Measurements from ENCODE around the gene GPR161. TPM values are rescaled to one million over a fixed set of nuclear protein-coding genes. Genes with fewer than 3 reads are reported as not detected.

The GPR161 gene
- total RNA-seq, 8 experiments from 2014 or later, result 2.3 to 36.7 (median 16.3) TPM

DNA sequence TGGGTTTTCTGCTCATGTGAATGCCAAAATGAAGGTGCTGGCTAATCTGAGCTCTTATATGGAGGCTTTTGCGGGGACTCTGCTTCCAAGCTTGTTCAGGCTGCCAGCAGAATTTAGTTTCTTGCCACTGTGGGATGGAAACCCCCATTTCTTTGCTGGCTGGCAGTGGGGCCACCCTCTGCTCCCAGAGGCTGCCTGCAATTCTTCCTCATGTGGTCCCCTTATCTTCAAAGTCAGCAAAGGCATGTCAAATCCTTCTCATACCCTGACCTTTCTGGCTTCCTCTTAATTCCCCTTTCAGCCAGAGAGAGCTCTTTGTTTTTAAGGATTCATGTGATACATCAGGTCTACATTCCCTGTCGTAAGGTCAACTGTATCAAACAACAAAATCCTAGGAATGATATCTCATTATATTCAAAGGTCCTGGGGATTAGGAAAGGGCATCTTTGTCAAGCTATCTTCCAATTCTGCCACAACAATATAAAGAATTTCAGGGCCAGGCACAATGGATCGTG is 5.2 kb upstream of the GPR161 start:
- WGBS, 10 experiments, result 33 to 100% (median 91%) methylated on average over 1 to 3 of the region's 3 CpGs; no CpG with 5 or more reads in 1 of the 10 experiments
- ATAC-seq (replicated peaks in 6 of 8), result no peak
- peaks cover 0 to 7% of the 10 kb centered on the region in 2 donors for H3K4me1 ChIP-seq (replicated peaks in 1 of 2)
- H3K4me3 ChIP-seq, result no peak overlapping the region
- in situ Hi-C loops (cut with MboI; ENCODE audit: low pct_unique_long_range_greater_than_20kb in 2 of 9, low sequenced_read_pairs in 9 of 9, unreplicated experiment in 9 of 9), result no loop called here
- no peak overlapping the region for H3K27ac ChIP-seq

DNA sequence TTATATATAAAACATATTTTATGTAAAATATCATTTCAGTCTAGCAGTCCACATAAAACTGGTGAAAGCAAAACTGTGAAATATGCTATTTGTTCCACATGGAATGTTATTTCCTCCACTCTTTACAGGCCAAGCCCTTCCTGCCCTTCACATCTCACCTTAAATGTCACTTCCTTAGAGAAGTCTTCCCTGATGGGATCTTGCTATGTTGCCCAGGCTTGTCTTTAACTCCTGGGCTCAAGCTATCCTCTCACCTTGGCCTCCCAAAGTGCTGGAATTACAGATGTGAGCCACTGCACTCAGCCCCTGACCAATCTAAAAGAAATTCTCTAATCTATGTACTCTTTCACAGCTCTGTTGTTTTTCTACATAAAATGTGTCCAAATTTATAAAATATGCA is 2.3 kb upstream of the GPR161 start:
- H3K4me1 ChIP-seq (replicated peaks in 1 of 2), result peaks cover 17 to 19% of the 10 kb centered on the region in 2 donors
- in situ Hi-C loops (cut with MboI; ENCODE audit: low pct_unique_long_range_greater_than_20kb in 2 of 9, low sequenced_read_pairs in 9 of 9, unreplicated experiment in 9 of 9), result no loop called here

DNA sequence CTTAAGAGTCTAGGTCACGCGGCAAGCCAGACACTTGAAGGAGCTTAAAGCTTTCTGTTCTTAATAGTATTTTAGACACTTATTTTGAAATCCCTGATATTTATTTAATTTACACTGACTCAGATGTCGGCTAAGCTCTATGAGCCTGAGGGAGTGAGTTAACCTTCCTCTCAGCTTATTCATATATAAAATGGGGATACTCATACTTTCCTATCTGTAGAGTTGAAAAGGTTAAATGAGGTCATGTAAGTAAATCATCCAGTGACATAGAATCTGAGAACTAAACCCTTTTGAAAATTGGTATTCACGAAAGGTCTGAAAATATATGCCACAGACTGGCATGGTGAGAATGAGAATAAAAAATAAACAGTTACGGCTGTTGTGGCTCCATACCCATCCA is 1.4 kb upstream of the GPR161 start:
- Histone ChIP-seq H3K27ac (no peak overlapping the region), H3K4me3 (peak overlapping the region in 1 of 5 donors; percentile 89)
- 65 to 100% (median 90%) methylated on average over 1 to 5 of the region's 5 CpGs for WGBS, 10 experiments

More for the DNA sequence above, 2.3 kb upstream of the GPR161 start:
- H3K27ac ChIP-seq, result no peak overlapping the region
- ATAC-seq (replicated peaks in 6 of 8), result no peak
- H3K4me3 ChIP-seq, result no peak overlapping the region

DNA sequence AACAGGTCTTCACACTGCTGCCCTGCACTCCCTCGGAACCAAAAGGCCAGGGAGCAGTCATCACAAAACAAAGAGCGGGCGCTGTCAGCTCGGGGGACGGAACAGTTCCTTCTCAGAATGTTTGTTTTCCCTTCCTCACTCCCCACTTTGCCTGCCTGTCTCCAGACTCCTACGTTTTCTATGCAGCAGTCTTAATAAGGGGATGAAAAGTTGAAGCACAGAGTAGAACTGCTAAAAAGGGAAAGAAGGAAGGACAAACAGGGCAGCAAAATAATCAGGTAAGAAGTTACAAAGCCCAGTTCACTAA is 738 bp upstream of the GPR161 start:
- in situ Hi-C loops (cut with MboI; ENCODE audit: low pct_unique_long_range_greater_than_20kb in 2 of 9, low sequenced_read_pairs in 9 of 9, unreplicated experiment in 9 of 9), result no loop called here
- ATAC-seq (replicated peaks in 6 of 8), result peak in 2 of 8 experiments; percentile 25 to 27
- H3K27ac ChIP-seq, result peak overlapping the region; percentile 43 to 56

More for the DNA sequence above, 1.4 kb upstream of the GPR161 start:
- in situ Hi-C loops (cut with MboI; ENCODE audit: low pct_unique_long_range_greater_than_20kb in 2 of 9, low sequenced_read_pairs in 9 of 9, unreplicated experiment in 9 of 9), result no loop called here
- peaks cover 18 to 20% of the 10 kb centered on the region in 2 donors for H3K4me1 ChIP-seq (replicated peaks in 1 of 2)
- no peak for ATAC-seq (replicated peaks in 6 of 8)

DNA sequence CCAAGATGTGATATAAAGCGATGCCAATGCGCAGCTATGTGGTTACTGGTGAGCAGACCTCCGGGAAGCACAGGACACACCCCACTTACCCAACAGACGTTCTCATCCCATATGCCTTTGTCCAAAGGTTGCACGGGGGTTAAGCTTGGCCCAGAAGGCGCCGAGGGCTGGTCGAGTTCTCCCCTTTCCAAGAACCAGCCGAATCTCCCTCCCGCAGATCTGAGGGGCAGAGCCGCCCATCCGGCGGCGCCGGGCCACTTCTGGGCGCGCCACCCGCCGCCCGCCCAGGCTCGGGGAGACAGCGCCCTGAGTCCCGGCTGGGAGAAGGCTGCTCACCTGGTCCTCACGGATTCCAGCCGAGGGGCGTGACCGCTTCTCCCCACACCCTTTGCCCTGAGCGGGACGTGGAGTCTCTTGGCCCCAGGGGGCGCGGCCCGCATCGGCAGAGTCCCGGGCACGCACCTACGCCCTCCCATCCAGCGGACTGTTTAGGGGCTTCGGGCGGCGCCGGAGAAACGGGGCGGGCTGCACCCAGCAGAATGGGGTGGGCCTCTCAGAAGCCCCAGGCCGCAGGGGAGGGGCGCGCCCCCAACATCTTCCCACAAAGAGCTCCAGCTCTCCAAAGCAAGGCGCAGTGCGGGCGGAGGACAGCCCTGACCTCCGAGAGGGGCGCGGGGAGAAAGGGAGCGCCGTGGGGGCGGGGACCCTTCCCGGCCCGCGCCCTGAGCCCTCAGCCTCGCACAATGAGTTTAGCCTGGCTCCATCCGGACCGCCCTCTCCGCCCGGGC is 615 bp downstream of the GPR161 start:
- H3K4me3 ChIP-seq, result peak overlapping the region; percentile 55 to 98 (median 89)
- H3K4me1 ChIP-seq (replicated peaks in 1 of 2), result peaks cover 18 to 20% of the 10 kb centered on the region in 2 donors
- H3K27ac ChIP-seq, result peak overlapping the region; percentile 10 to 57
- peak; percentile 33 to 68 (median 65) for ATAC-seq (replicated peaks in 6 of 8)
- in situ Hi-C loops (cut with MboI; ENCODE audit: low pct_unique_long_range_greater_than_20kb in 2 of 9, low sequenced_read_pairs in 9 of 9, unreplicated experiment in 9 of 9), result no loop called here
- 0 to 12% (median 1%) methylated on average over 1 to 19 of the region's 63 CpGs; no CpG with 5 or more reads in 4 of the 10 experiments for WGBS, 10 experiments

More for the DNA sequence above, 738 bp upstream of the GPR161 start:
- Histone ChIP-seq H3K4me3 (peak overlapping the region; percentile 55 to 98 (median 89)), H3K4me1 (replicated peaks in 1 of 2) (peaks cover 18 to 20% of the 10 kb centered on the region in 2 donors)
- WGBS, 10 experiments, result 0 to 16% (median 4%) methylated on average over 1 to 5 of the region's 6 CpGs; no CpG with 5 or more reads in 2 of the 10 experiments

DNA sequence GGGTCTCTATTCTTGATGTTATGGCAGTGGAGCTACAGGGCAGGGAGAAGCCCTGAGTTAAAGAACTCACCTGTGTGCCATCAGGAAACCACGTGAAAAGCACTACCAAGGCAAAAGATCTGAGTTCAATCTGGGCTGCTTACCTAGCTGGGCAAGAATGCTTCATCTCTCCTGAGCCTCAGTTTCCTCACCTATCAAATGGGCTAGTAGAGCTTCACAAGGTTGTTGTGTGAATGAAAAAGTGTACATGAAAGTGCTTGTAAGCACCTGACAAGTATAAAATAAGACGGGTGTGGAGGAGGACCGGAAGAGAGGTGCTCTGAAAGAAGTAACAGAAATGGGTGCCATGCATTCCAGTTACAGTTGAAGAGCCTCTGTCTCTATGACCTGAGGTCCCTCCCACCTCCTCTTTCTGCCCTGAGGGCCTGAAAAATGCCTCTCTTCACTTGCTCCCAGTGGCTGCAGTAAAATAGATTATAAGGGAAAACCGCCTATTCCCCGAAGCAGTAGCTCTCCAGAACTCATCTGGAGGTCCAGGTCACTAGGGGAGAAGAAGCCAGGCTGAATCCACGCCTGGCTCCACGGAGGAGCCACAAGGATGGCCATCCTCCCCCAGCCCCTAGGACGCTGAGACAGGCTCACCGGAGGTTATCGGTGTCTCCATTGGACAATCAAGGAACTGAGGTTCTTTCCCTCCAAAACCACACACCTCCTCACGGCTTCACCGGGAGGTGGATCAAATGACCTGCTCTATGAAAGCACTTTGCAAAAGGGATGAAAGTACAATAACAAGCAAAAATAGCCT is 1.4 kb downstream of the GPR161 start:
- H3K4me3 ChIP-seq, result peak overlapping the region; percentile 55 to 98 (median 89)
- in situ Hi-C loops (cut with MboI; ENCODE audit: low pct_unique_long_range_greater_than_20kb in 2 of 9, low sequenced_read_pairs in 9 of 9, unreplicated experiment in 9 of 9), result no loop called here
- no peak overlapping the region for H3K27ac ChIP-seq
- WGBS, 10 experiments, result 17 to 86% (median 38%) methylated on average over 1 to 12 of the region's 12 CpGs; no CpG with 5 or more reads in 4 of the 10 experiments
- peak in 5 of 8 experiments; percentile 2 to 17 (median 9) for ATAC-seq (replicated peaks in 6 of 8)
- peaks cover 18 to 20% of the 10 kb centered on the region in 2 donors for H3K4me1 ChIP-seq (replicated peaks in 1 of 2)

DNA sequence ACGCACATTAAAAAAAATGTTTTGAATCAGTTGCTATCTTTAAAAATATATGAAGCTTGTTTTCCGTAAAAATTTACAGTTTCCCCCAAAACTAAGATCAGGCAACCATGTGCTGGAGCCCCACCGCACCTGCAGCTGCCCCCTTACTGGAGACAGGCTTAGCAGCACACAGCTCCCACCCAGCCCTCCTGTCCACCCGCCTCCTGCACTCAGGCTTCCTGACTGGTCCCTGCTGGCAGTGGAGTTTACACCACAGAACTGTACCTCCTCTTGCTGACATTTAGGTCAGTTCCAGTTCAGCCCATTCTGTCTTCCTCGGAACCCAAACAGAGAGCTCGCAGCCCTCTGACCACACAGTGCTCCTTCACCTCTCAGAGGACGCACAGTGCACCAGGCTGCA is 2.1 kb downstream of the GPR161 start:
- Histone ChIP-seq H3K4me1 (replicated peaks in 1 of 2) (peaks cover 18 to 20% of the 10 kb centered on the region in 2 donors), H3K4me3 (peak overlapping the region in 4 of 5 donors; percentile 73 to 98 (median 92)), H3K27ac (no peak overlapping the region)
- in situ Hi-C loops (cut with MboI; ENCODE audit: low pct_unique_long_range_greater_than_20kb in 2 of 9, low sequenced_read_pairs in 9 of 9, unreplicated experiment in 9 of 9), result no loop called here
- 40 to 100% (median 82%) methylated on average over 1 to 6 of the region's 7 CpGs; no CpG with 5 or more reads in 1 of the 10 experiments for WGBS, 10 experiments
- no peak for ATAC-seq (replicated peaks in 6 of 8)

DNA sequence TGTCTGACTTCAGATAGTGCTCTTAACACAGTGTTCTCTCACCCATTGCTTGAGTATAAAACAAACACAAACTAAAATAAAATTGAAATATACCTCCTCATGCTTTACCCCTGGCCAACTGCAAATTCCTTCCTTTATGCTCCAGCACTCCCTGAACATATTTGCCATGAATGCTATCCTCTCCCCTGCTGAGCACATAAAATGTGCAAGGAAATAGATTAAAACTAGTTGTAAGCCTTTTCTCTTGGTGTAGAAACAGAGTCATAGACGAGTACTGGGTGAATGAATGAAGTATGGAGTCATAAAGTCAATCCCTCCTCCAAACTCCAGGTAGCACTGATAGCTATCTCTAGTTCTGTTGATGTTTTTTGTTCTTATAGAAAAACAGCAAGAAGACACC is 2.6 kb downstream of the GPR161 start:
- in situ Hi-C loops (cut with MboI; ENCODE audit: low pct_unique_long_range_greater_than_20kb in 2 of 9, low sequenced_read_pairs in 9 of 9, unreplicated experiment in 9 of 9), result no loop called here
- H3K27ac ChIP-seq, result no peak overlapping the region
- no peak for ATAC-seq (replicated peaks in 6 of 8)
- peak overlapping the region in 2 of 5 donors; percentile 73 to 89 for H3K4me3 ChIP-seq
- H3K4me1 ChIP-seq (replicated peaks in 1 of 2), result peaks cover 18 to 20% of the 10 kb centered on the region in 2 donors
- 20 to 75% (median 55%) methylated on average over 1 of the region's 1 CpG; no CpG with 5 or more reads in 4 of the 10 experiments for WGBS, 10 experiments

DNA sequence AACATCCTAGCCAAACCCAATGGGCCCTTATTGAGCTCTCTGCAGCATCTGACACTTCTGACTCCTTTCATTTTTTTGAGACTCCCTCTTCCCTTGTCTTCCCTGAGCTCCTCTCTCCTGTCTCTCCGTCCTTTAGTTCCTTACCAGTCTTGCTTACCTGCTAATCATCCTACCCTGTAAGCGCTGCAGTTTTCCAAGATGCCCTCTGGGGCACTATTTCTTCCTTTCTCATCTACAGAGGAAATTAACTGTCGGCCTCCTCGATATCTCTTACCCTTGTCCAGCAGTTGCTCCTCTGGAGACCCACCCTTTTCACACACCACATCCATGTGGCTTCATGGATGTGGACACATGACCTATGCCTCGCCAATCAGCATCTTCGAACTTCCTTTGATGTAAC is 6.8 kb downstream of the GPR161 start:
- Histone ChIP-seq H3K4me3 (no peak overlapping the region), H3K27ac (no peak overlapping the region), H3K4me1 (replicated peaks in 1 of 2) (peaks cover 8 to 9% of the 10 kb centered on the region in 2 donors)
- in situ Hi-C loops (cut with MboI; ENCODE audit: low pct_unique_long_range_greater_than_20kb in 2 of 9, low sequenced_read_pairs in 9 of 9, unreplicated experiment in 9 of 9), result no loop called here
- WGBS, 10 experiments, result 74 to 100% (median 90%) methylated on average over 1 to 6 of the region's 6 CpGs; no CpG with 5 or more reads in 1 of the 10 experiments
- ATAC-seq (replicated peaks in 6 of 8), result no peak

DNA sequence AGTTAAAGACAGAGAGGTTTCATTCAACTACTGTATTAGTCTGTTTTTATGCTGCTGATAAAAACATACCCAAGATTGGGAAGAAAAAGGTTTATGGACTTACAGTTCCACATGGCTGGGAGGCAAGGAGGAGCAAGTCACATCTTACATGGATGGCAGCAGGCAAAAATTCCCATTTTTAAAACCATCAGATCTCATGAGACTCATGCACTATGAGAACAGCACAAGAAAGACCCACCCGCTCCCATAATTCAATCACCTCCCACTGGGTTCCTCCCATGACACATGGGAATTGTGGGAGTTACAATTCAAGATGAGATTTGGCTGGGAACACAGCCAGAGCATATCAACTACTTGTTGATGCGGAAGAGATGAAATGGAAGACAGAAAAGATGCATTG is 9.2 kb downstream of the GPR161 start:
- ATAC-seq (replicated peaks in 6 of 8), result peak in 2 of 8 experiments; percentile 44 to 62
- Histone ChIP-seq H3K4me3 (no peak overlapping the region), H3K27ac (no peak overlapping the region), H3K4me1 (replicated peaks in 1 of 2) (no peaks in the 10 kb centered on the region)
- in situ Hi-C loops (cut with MboI; ENCODE audit: low pct_unique_long_range_greater_than_20kb in 2 of 9, low sequenced_read_pairs in 9 of 9, unreplicated experiment in 9 of 9), result no loop called here
- 84 to 100% (median 96%) methylated on average over 1 to 2 of the region's 2 CpGs; no CpG with 5 or more reads in 3 of the 10 experiments for WGBS, 10 experiments

DNA sequence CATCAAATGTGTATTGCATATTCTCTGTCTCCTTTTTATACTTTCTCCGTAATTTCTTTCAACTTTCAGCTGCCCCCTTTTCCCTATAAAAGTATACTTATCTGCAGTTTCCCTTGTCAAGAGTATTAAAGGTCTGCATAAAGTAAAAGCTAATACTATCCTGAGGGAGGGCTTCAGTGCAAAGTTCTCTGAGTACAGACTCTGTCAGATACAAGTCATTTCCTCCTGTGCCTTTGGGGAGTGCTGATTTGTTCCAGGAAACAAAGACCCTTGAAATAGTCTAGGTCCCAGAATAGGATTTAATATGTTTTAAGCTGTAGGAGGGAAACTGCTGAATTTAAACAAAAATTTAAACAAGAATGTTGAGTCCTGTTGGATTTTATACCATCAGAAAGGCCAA is 11.7 kb downstream of the GPR161 start:
- WGBS, 10 experiments, result 40 to 100% (median 100%) methylated on average over 1 of the region's 1 CpG; no CpG with 5 or more reads in 2 of the 10 experiments
- no peak for ATAC-seq (replicated peaks in 6 of 8)
- in situ Hi-C loops (cut with MboI; ENCODE audit: low pct_unique_long_range_greater_than_20kb in 2 of 9, low sequenced_read_pairs in 9 of 9, unreplicated experiment in 9 of 9), result no loop called here
- H3K4me1 ChIP-seq (replicated peaks in 1 of 2), result no peaks in the 10 kb centered on the region
- no peak overlapping the region for H3K27ac ChIP-seq
- no peak overlapping the region for H3K4me3 ChIP-seq

DNA sequence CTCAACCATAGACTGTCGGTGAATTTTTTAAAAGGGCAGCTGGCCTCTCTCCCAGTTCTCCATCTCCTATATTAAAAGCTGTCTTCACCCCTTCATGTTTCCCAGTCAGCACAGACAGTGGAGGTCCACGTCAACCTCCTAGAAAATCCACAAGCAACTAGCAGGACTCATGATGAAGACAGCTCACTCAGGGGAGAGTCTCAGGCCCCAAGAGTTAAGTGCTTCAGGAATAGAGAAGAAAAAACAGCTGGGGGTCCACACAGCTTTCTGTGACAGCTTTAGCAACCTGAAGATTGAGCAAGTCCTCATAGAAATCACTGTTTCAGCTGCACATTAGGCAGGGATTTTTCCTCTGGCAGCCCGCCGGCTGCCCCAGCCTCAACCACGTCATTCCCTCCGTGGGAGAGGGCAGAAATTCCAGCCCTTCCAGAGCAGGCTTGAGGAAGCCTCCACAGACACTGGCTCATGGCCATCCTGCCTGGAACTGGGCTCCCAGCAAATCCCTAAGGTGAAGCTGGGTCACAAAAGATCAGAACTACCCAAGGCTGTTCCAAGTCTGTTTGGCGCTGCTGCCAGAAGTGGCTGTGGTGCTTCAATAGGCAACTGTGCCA is 15.2 kb downstream of the GPR161 start:
- WGBS, 10 experiments, result 0 to 100% (median 60%) methylated on average over 1 to 7 of the region's 7 CpGs; no CpG with 5 or more reads in 1 of the 10 experiments
- no peak overlapping the region for H3K4me3 ChIP-seq

More for the DNA sequence above, 15.2 kb downstream of the GPR161 start:
- in situ Hi-C loops (cut with MboI; ENCODE audit: low pct_unique_long_range_greater_than_20kb in 2 of 9, low sequenced_read_pairs in 9 of 9, unreplicated experiment in 9 of 9), result no loop called here
- Histone ChIP-seq H3K27ac (no peak overlapping the region), H3K4me1 (replicated peaks in 1 of 2) (no peaks in the 10 kb centered on the region)
- ATAC-seq (replicated peaks in 6 of 8), result peak in 3 of 8 experiments; percentile 65 to 82 (median 78)
